D341Med (cell line): Measurements from ENCODE around the gene CPM.

Experiments
- DNase-seq: peaks from one replicate; pipeline ENCODE4 v3.0.0; 2012; ENCODE audit warnings: low spot score

Gene CPM

GRCh38 chr12:68904351-68904962 lies 28.5 kb downstream of the CPM start:
- no peak for DNase-seq

- DNase-seq, result no peak
Measured at GRCh38 chr12:68903511-68903910, 29.5 kb downstream of the CPM start.

- DNase-seq, result no peak
Measured at GRCh38 chr12:68901551-68901950, 31.4 kb downstream of the CPM start.

- no peak for DNase-seq
Measured at GRCh38 chr12:68901145-68901544, 31.8 kb downstream of the CPM start.

- no peak for DNase-seq
Measured at GRCh38 chr12:68900241-68900640, 32.7 kb downstream of the CPM start.

- DNase-seq, result no peak
Measured at GRCh38 chr12:68899251-68899771, 33.7 kb downstream of the CPM start.

- DNase-seq, result no peak
Measured at GRCh38 chr12:68896881-68897540, 36.0 kb downstream of the CPM start.

GRCh38 chr12:68894276-68894855 lies 38.6 kb downstream of the CPM start:
- DNase-seq, result no peak

- DNase-seq, result no peak
Measured at GRCh38 chr12:68893741-68894140, 39.2 kb downstream of the CPM start.

- no peak for DNase-seq
Measured at GRCh38 chr12:68893201-68893600, 39.8 kb downstream of the CPM start.

- no peak for DNase-seq
Measured at GRCh38 chr12:68891141-68891540, 41.8 kb downstream of the CPM start.

GRCh38 chr12:68890701-68891113 lies 42.3 kb downstream of the CPM start:
- no peak for DNase-seq

GRCh38 chr12:68888243-68888642 lies 44.7 kb downstream of the CPM start:
- no peak for DNase-seq

GRCh38 chr12:68887641-68888040 lies 45.3 kb downstream of the CPM start:
- DNase-seq, result no peak

GRCh38 chr12:68886636-68887572 lies 46.1 kb downstream of the CPM start:
- no peak for DNase-seq

GRCh38 chr12:68885381-68885780 lies 47.6 kb downstream of the CPM start:
- no peak for DNase-seq

GRCh38 chr12:68884251-68884650 lies 48.7 kb downstream of the CPM start:
- DNase-seq, result no peak

GRCh38 chr12:68883151-68883550 lies 49.8 kb downstream of the CPM start:
- no peak for DNase-seq

GRCh38 chr12:68882251-68882964 lies 50.6 kb downstream of the CPM start:
- no peak for DNase-seq

GRCh38 chr12:68880660-68881325 lies 52.2 kb downstream of the CPM start:
- DNase-seq, result no peak

- no peak for DNase-seq
Measured at GRCh38 chr12:68878846-68879245, 54.1 kb downstream of the CPM start.
